CD8-positive, alpha-beta memory T cell (primary cell): ENCODE measurements around the gene LSM6. TPM values are rescaled to one million over a fixed set of nuclear protein-coding genes. Genes with fewer than 3 reads are reported as not detected.
A peak's percentile ranks its signal among the peaks of the same experiment; 100 is the strongest.

Experiments
- CTCF ChIA-PET: fragments of 350-600 bp; sonication (Branson Sonifier 250); formaldehyde crosslinking; loops from one replicate; lab custom pipeline; 2021; ENCODE audit warnings: antibody characterized with exemption; lab: Charles Lee
- POLR2A ChIA-PET: fragments of 350-600 bp; sonication (Branson Sonifier 250); formaldehyde crosslinking; loops from one replicate; lab custom pipeline; 2021; ENCODE audit warnings: antibody characterized with exemption; lab: Charles Lee
- DNase-seq, 5 donors: peaks; one replicate each; pipeline versions ENCODE4 v3.0.0 to v3.0.0-alpha.2; 2020 to 2022; ENCODE audit warnings: mixed read lengths in 1 of 5
- H3K27ac ChIP-seq: one replicate; pipeline ENCODE4 v1.7.0; 2013; ENCODE audit warnings: low read depth, mild to moderate bottlenecking, low read length, moderate library complexity
- H3K27me3 ChIP-seq: 2 replicates; pipeline ENCODE4 v1.7.0; 2013; ENCODE audit warnings: low read length, mild to moderate bottlenecking; ENCODE audit not compliant: insufficient read depth, poor library complexity, severe bottlenecking
- H3K36me3 ChIP-seq: 2 replicates; pipeline ENCODE4 v1.7.0; 2013; ENCODE audit warnings: mild to moderate bottlenecking, low read length, moderate library complexity; ENCODE audit not compliant: insufficient read depth
- H3K4me1 ChIP-seq: 2 replicates; pipeline ENCODE4 v1.7.0; 2013; ENCODE audit warnings: mild to moderate bottlenecking, low read length, moderate library complexity; ENCODE audit not compliant: insufficient read depth
- H3K4me3 ChIP-seq: 2 replicates; pipeline ENCODE4 v1.7.0; 2013; ENCODE audit warnings: mild to moderate bottlenecking, low read length
- H3K9me3 ChIP-seq: 2 replicates; pipeline ENCODE4 v1.7.0; 2013; ENCODE audit warnings: mild to moderate bottlenecking, low read length
- H3K27ac Mint-ChIP-seq, 8 donors: one replicate each; pipeline ENCODE4 v1.8.0; 2020 to 2021; ENCODE audit warnings: mixed read lengths in 8 of 8, mild to moderate bottlenecking in 6 of 8, inconsistent platforms in 3 of 8, moderate library complexity in 3 of 8
- H3K27me3 Mint-ChIP-seq, 2 donors: one replicate each; pipeline ENCODE4 v1.8.0; 2020 to 2021; ENCODE audit warnings: mixed read lengths in 2 of 2, mild to moderate bottlenecking in 1 of 2, moderate library complexity in 1 of 2
- H3K36me3 Mint-ChIP-seq, 3 donors: one replicate each; pipeline ENCODE4 v1.8.0; 2020 to 2021; ENCODE audit warnings: mixed read lengths in 3 of 3, inconsistent platforms in 1 of 3, mild to moderate bottlenecking in 1 of 3
- H3K4me1 Mint-ChIP-seq, 3 donors: one replicate each; pipeline ENCODE4 v1.8.0; 2020 to 2021; ENCODE audit warnings: mixed read lengths in 3 of 3, inconsistent platforms in 1 of 3, mild to moderate bottlenecking in 1 of 3
- H3K4me3 Mint-ChIP-seq, 7 donors: one replicate each; pipeline ENCODE4 v1.8.0; 2020 to 2021; ENCODE audit warnings: mixed read lengths in 7 of 7, mild to moderate bottlenecking in 6 of 7, moderate library complexity in 4 of 7, inconsistent platforms in 2 of 7
- H3K9me3 Mint-ChIP-seq, 5 donors: one replicate each; pipeline ENCODE4 v1.8.0; 2020 to 2022; ENCODE audit warnings: mixed read lengths in 5 of 5, mild to moderate bottlenecking in 3 of 5, moderate library complexity in 2 of 5, inconsistent platforms in 1 of 5
- polyA plus RNA-seq: library from polyadenylated mRNA; unstranded; fragments of 300-500 nt; fragmentation: Illumina TruSeq; gene quantifications from one replicate; pipeline ENCODE4 v1.2.3, GENCODE V29; 2021
- total RNA-seq, 2 experiments: library from RNA; stranded (reverse); gene quantifications; one replicate each; pipeline ENCODE4 v1.2.3, GENCODE V29; 2021

LSM6 gene
- total and polyA plus RNA-seq, 3 experiments from 2014 or later: 67.5 to 99.6 (median 96.4) TPM

DNA sequence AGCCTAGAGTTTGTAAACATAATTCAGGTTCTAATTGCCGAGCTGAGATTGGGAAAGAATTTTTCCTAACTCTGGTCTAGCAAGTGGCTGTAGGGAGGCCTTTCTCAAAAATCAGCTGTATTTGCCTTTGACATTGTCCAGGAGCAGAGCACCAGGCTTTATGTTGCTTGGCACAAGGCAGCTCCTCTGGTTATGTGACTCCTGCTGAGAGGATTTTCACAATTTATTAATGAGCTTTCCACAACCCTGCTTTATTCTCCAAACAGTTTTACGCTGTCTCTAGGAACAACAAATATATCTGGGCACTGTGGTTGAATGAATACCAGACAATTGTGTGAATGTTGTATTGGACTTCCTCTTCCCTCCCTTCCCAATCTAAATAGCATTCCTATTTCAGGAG lies 14.9 kb downstream of the LSM6 start:
- DNase-seq: no peak
- peak overlapping the region in 2 of 8 donors; percentile 46 to 65 for H3K27ac Mint-ChIP-seq
- Histone ChIP-seq H3K4me1 (no peaks in the 10 kb centered on the region), H3K4me3 (no peak overlapping the region), H3K9me3 (no peaks in the 10 kb centered on the region), H3K36me3 (peaks cover 10% of the 10 kb centered on the region), H3K27ac (no peak overlapping the region), H3K27me3 (no peaks in the 10 kb centered on the region)
- no peak overlapping the region for H3K4me3 Mint-ChIP-seq
- H3K4me1 Mint-ChIP-seq: peaks cover 5 to 6% (median 5%) of the 10 kb centered on the region in 3 donors
- peaks cover 0 to 74% (median 20%) of the 10 kb centered on the region in 3 donors for H3K36me3 Mint-ChIP-seq
- ChIA-PET CTCF (no interaction called here), POLR2A (no interaction called here)
- no peaks in the 10 kb centered on the region for H3K9me3 Mint-ChIP-seq
- H3K27me3 Mint-ChIP-seq: no peaks in the 10 kb centered on the region

DNA sequence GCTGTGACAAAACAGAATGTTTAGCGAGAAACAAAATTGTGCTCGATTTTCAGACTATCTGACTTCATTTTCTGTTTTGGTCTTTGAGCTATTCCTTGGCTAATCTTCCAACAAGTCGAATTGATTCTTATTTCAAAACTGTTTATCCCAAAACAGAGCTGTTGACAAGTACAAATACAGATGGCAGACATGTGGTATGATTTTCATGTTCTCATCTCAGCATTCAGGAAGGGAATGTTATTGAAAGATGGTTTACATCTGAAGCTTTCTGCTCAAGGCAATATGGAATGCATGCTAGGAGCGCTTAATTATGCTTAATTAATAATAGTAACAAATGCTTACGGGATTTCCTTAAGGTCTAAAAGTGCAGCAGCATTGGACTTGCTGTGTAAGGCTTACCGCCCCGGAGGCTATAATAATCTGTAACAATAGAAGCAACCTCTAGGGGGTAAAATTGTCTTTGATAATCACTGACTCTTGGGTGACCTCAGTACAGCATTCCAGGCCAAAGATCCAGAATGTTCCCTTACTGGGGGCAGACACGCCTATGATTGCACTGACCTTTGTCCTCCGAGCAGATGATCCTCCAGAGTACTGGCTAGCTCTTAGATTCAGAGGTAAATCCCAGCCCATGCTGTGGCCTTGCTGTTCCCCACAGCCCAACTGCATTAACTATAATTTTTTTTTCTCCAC lies 16.4 kb downstream of the LSM6 start:
- no peaks in the 10 kb centered on the region for H3K9me3 ChIP-seq
- H3K27me3 Mint-ChIP-seq: no peaks in the 10 kb centered on the region
- H3K36me3 ChIP-seq: peaks cover 9% of the 10 kb centered on the region
- ChIA-PET POLR2A (no interaction called here), CTCF (no interaction called here)
- no peak overlapping the region for H3K4me3 Mint-ChIP-seq
- peaks cover 0 to 59% (median 20%) of the 10 kb centered on the region in 3 donors for H3K36me3 Mint-ChIP-seq
- no peaks in the 10 kb centered on the region for H3K27me3 ChIP-seq
- DNase-seq: no peak
- no peak overlapping the region for H3K4me3 ChIP-seq
- no peaks in the 10 kb centered on the region for H3K4me1 Mint-ChIP-seq
- H3K27ac Mint-ChIP-seq: no peak overlapping the region
- no peaks in the 10 kb centered on the region for H3K4me1 ChIP-seq
- H3K27ac ChIP-seq: no peak overlapping the region
- no peaks in the 10 kb centered on the region for H3K9me3 Mint-ChIP-seq

DNA sequence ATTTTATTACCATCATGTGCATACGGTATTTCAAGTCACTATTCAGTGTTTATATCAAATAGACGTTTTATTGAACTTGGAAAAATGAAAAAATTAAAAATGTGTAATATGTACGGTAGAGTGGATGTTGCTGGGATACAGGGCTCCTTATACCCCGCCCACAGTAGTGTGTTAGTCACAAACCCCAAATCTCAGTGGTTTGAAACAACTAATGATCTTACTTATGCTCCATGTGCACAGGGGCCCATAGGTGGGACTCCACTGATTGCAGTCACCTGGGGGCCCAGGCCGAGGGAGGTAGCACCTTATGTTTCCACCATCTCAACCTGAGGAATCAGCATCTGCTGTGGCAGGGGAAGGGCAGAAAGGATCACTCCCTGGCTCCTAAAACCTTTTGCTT lies 18.1 kb downstream of the LSM6 start:
- Mint-ChIP-seq H3K9me3 (no peaks in the 10 kb centered on the region), H3K27ac (no peak overlapping the region), H3K4me1 (no peaks in the 10 kb centered on the region), H3K4me3 (no peak overlapping the region), H3K36me3 (peaks cover 0 to 43% (median 15%) of the 10 kb centered on the region in 3 donors), H3K27me3 (no peaks in the 10 kb centered on the region)
- DNase-seq: no peak
- no peak overlapping the region for H3K27ac ChIP-seq
- H3K36me3 ChIP-seq: peaks cover 6% of the 10 kb centered on the region
- no peaks in the 10 kb centered on the region for H3K4me1 ChIP-seq
- no peaks in the 10 kb centered on the region for H3K9me3 ChIP-seq
- ChIA-PET POLR2A (no interaction called here), CTCF (no interaction called here)
- no peaks in the 10 kb centered on the region for H3K27me3 ChIP-seq
- H3K4me3 ChIP-seq: no peak overlapping the region

GRCh38 chr4:146194212-146194611 lies 18.7 kb downstream of the LSM6 start:
- H3K27ac Mint-ChIP-seq: no peak overlapping the region

DNA sequence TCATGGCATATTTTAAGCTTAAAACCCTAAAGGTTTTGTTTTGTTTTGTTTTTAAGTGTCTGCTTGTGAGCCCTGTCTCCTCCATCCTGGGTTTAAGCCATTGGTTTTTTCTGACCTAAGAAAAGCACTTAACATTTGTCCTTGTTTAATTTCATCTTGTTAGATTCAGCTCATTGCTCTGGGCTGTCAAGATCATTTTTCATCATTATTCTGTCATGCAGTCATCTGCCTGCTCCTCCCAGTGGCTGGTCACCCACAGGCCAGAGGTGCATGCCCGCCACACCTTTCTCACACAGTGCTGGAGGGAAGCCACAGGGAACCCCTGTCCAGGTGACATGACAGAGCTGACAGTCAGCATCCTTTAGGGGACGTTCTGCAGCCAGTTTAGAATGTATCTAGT lies 27.1 kb downstream of the LSM6 start:
- H3K27me3 Mint-ChIP-seq: peaks cover 0 to 4% of the 10 kb centered on the region in 2 donors
- H3K9me3 Mint-ChIP-seq: peaks cover 0 to 3% (median 0%) of the 10 kb centered on the region in 5 donors
- no peak overlapping the region for H3K4me3 Mint-ChIP-seq
- ChIA-PET POLR2A (no interaction called here), CTCF (no interaction called here)
- H3K4me1 ChIP-seq: no peaks in the 10 kb centered on the region
- H3K9me3 ChIP-seq: no peaks in the 10 kb centered on the region
- DNase-seq: no peak
- no peaks in the 10 kb centered on the region for H3K4me1 Mint-ChIP-seq
- no peak overlapping the region for H3K27ac ChIP-seq
- no peaks in the 10 kb centered on the region for H3K36me3 ChIP-seq
- H3K27ac Mint-ChIP-seq: no peak overlapping the region
- no peak overlapping the region for H3K4me3 ChIP-seq
- H3K27me3 ChIP-seq: no peaks in the 10 kb centered on the region
- peaks cover 12 to 28% (median 22%) of the 10 kb centered on the region in 3 donors for H3K36me3 Mint-ChIP-seq

More at GRCh38 chr4:146194212-146194611, 18.7 kb downstream of the LSM6 start:
- Mint-ChIP-seq H3K4me3 (no peak overlapping the region), H3K9me3 (no peaks in the 10 kb centered on the region), H3K4me1 (no peaks in the 10 kb centered on the region), H3K36me3 (peaks cover 0 to 38% (median 15%) of the 10 kb centered on the region in 3 donors), H3K27me3 (no peaks in the 10 kb centered on the region)
- POLR2A ChIA-PET: no interaction called here
- no peaks in the 10 kb centered on the region for H3K9me3 ChIP-seq
- DNase-seq: no peak
- CTCF ChIA-PET: no interaction called here
- H3K36me3 ChIP-seq: peaks cover 3% of the 10 kb centered on the region
- no peak overlapping the region for H3K4me3 ChIP-seq
- no peaks in the 10 kb centered on the region for H3K27me3 ChIP-seq
- no peaks in the 10 kb centered on the region for H3K4me1 ChIP-seq
- H3K27ac ChIP-seq: no peak overlapping the region

GRCh38 chr4:146207410-146207809 lies 31.9 kb downstream of the LSM6 start:
- no peak overlapping the region for H3K4me3 Mint-ChIP-seq
- POLR2A ChIA-PET: no interaction called here
- peaks cover 12 to 18% (median 16%) of the 10 kb centered on the region in 3 donors for H3K36me3 Mint-ChIP-seq
- no peaks in the 10 kb centered on the region for H3K9me3 ChIP-seq
- no peaks in the 10 kb centered on the region for H3K4me1 ChIP-seq
- no peak overlapping the region for H3K27ac Mint-ChIP-seq
- DNase-seq: no peak
- CTCF ChIA-PET: no interaction called here
- H3K36me3 ChIP-seq: no peaks in the 10 kb centered on the region
- H3K4me1 Mint-ChIP-seq: no peaks in the 10 kb centered on the region
- H3K27me3 ChIP-seq: no peaks in the 10 kb centered on the region
- no peak overlapping the region for H3K27ac ChIP-seq
- H3K9me3 Mint-ChIP-seq: peaks cover 0 to 3% (median 0%) of the 10 kb centered on the region in 5 donors
- peaks cover 2 to 9% of the 10 kb centered on the region in 2 donors for H3K27me3 Mint-ChIP-seq
- no peak overlapping the region for H3K4me3 ChIP-seq

DNA sequence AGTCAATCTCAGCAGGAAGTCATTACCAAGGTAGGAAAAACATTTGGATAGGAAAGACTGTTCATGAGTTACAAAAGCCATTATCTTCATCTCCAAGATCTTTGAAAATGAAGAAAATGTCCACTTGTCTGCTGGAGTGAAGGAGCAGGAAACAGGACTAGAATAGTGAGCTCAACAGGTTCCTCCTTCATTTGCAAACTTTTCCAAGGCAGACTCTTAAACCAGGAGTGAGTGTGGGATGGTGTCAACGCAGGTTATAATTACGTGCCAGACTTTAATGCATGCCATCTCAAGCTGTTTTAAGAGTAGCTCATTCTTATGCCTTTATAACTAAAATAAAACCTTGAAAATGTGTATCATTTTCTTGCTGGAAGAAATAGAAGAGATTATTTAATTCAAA lies 35.4 kb downstream of the LSM6 start:
- H3K36me3 ChIP-seq: no peaks in the 10 kb centered on the region
- POLR2A ChIA-PET: no interaction called here

DNA sequence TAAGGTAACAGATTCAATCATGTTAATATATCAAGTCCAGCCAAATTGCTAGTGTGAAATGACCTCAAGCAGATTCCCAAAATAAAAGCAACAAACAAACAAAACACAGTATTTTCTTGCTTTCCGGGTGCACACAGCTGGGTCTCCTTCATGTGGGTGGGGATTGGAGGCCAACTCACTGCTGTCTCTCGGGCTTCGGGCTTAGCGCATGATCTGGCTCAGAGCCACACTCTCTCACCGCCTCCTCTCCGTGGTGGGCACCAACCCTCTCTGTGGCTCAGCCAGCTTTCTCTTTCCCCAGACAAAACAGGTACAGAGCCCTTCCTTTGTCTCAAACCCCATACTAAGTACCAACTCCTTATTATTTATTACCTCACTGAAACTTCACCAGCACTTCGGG lies 35.9 kb downstream of the LSM6 start:
- ChIA-PET POLR2A (no interaction called here), CTCF (no interaction called here)
- Histone ChIP-seq H3K9me3 (no peaks in the 10 kb centered on the region), H3K4me1 (no peaks in the 10 kb centered on the region), H3K36me3 (no peaks in the 10 kb centered on the region), H3K27me3 (no peaks in the 10 kb centered on the region), H3K4me3 (no peak overlapping the region), H3K27ac (no peak overlapping the region)
- no peaks in the 10 kb centered on the region for H3K36me3 Mint-ChIP-seq
- H3K27me3 Mint-ChIP-seq: peaks cover 2 to 15% of the 10 kb centered on the region in 2 donors
- no peaks in the 10 kb centered on the region for H3K4me1 Mint-ChIP-seq
- H3K9me3 Mint-ChIP-seq: no peaks in the 10 kb centered on the region
- DNase-seq: no peak
- no peak overlapping the region for H3K27ac Mint-ChIP-seq
- no peak overlapping the region for H3K4me3 Mint-ChIP-seq

More for the DNA sequence above, 35.4 kb downstream of the LSM6 start:
- Histone ChIP-seq H3K4me3 (no peak overlapping the region), H3K4me1 (no peaks in the 10 kb centered on the region), H3K27ac (no peak overlapping the region), H3K9me3 (no peaks in the 10 kb centered on the region), H3K27me3 (no peaks in the 10 kb centered on the region)
- H3K4me3 Mint-ChIP-seq: no peak overlapping the region
- no peaks in the 10 kb centered on the region for H3K9me3 Mint-ChIP-seq
- peaks cover 2 to 15% of the 10 kb centered on the region in 2 donors for H3K27me3 Mint-ChIP-seq
- DNase-seq: no peak
- H3K4me1 Mint-ChIP-seq: no peaks in the 10 kb centered on the region
- H3K27ac Mint-ChIP-seq: no peak overlapping the region
- H3K36me3 Mint-ChIP-seq: no peaks in the 10 kb centered on the region
- CTCF ChIA-PET: no interaction called here
